ENCODE data around the gene SV2B. TPM values are rescaled to one million over a fixed set of nuclear protein-coding genes. Genes with fewer than 3 reads are reported as not detected.

SV2B gene
- total RNA-seq, 1 donor from 2014 or later: 0.05 TPM

DNA sequence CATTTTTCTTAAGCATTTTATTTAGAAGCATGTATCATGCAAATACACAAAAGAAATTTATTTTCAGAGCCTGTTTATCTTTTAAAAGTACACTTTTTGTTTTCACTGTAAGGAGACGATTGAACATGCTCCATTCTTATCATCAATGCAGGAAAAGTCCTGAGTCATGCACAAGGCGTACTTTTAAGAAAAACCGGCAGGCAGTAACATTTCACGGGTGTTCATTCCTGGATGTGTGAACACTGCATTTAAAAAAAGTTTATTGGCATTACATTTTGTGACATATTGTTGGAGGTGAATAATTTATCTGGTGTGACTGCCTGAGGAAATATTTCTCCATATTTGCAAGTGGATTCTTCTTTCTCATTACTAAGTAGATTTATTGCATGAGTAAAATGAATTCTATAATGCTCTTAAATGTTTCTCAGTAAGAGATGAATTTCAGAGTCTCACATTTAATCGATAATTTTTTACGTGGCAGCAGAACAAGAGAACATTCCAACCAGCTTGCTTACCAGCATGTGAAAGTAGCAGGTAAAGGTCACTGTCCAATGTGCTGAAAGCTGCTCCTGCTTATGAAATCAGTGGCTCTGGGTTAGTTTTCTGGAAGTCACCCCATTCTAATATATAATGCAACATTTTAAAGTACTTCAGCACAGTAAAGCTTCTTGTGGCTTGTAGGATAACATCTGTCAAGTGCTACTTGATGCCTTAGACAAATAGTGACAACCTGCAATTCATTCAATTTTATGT lies 87.0 kb downstream of the SV2B start:
- intact Hi-C loops (cut with micrococcal nuclease): no loop called here

DNA sequence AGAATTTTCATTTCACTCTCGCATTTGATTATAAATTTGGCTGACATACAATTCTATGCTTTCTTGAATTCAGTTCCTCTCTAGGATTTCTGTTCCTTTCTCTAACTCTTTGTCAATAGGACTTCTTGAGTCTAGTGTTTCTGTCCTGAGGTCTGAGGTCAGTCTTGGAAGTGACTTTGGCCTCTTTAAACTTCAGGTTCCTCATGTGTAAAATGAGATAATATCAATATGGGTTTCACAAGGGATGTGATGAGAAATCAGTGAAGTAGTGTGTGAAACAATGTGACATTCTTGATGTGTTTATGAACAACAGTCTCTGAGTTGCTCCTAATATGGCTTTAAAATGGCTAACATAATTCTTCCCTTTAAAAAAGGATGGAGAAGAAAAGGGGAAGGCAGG lies 92.2 kb downstream of the SV2B start:
- intact Hi-C loops (cut with micrococcal nuclease): no loop called here

DNA sequence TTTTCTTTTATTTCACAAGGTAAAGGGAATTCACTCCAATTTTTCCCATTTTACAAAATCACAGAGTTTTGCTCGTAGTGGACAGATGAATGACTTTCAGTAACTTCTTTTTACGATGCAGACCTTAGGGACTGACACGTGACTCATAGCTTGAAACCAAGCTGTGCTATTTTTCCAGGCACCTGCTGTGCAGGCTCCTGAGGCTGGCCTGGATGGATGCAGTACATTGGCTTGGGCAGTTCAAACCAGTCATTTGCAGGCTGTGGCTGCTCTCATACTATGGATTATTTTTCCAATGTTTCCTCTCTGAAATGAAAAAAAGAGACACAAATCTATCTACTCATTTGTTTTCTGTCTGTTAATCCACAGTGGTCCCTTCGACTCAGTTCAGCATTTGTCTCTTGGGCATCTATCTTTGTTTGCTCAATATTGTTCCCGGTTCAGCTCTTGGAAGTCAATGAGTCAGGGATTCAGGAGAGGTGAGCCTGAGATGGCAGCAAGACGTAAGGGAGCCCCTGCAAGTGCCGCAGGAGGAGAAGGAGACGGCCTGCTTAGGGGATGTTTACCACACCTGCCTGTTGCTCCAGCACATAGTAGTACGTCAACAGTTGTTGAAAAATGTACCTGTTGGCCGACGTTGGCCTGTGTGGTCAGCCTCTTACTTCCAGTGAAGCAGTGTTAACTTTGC lies 92.8 kb downstream of the SV2B start:
- intact Hi-C loops (cut with micrococcal nuclease): no loop called here

DNA sequence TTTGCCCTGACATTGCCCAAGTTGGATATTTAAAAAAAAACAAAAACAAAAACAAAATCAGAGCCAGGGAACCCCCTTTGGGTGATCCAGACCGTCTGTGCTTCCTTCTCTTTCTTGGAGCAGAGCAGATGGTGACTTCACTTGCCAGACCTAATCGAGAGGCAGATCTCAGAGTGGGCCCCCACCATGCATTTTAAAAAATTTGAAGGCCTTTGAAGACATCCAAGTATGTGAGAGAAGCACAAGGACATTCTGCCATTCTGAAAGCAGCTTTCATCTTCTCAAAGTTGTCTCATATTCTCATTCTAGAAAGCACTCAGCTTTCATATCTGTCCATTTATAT lies 93.3 kb downstream of the SV2B start:
- intact Hi-C loops (cut with micrococcal nuclease): no loop called here

DNA sequence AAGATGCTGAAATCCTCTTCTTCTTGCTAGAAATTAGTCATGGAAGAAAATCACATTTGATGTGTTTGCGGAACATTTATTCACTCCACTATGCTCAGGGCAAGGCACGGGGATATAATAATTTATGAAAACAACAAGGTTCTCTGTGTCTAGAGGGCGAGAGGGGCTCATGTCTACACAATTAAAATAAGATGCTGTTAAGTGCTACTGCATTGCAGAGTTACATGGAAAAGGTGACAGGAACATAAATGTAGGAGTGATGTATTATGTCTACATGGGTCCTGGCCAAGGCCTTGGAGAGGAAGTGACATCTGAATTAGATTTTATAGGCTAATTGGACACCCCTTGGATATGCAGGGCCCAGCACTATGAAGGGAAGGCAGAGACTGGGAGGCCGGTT lies 96.1 kb downstream of the SV2B start:
- intact Hi-C loops (cut with micrococcal nuclease): no loop called here

DNA sequence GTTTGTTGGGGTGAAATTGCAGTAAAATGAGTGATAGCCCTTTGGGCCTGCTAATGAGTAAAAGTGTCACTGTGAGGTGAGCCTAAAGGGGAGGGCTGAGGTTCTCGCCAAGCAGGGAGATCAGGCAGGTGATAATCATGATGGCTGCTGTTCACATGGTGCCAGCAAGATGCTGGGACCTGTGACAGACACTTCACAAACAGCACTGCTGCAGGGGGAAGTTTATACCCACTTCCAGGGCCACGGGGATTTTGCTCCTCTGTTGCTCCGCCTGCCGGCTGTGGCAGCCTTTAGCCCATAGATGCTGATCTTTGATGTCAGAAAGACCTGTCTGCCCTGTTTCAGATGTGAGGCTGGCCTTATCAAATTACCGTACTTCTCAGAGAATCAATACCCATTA lies 96.7 kb downstream of the SV2B start:
- intact Hi-C loops (cut with micrococcal nuclease): no loop called here

DNA sequence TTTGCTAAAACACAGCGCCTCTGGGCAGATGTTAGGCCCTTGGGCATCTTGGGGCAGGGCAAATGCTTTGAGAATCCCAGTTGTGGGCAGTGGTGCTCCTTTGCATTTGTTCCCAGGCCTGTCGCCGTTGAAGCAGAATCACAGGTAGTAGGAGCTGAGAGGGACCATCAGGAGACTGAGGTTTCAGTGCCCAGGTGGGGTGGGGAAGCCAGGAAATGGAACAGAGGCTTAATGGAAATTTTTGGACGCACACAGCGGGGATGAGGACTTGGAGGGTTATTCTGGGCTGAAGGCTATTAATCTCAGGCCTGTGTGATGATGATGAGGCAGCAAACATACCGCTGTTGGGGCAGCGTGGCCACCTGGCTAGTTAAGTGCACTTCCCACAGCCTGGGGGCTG lies 99.5 kb downstream of the SV2B start:
- intact Hi-C loops (cut with micrococcal nuclease): no loop called here

DNA sequence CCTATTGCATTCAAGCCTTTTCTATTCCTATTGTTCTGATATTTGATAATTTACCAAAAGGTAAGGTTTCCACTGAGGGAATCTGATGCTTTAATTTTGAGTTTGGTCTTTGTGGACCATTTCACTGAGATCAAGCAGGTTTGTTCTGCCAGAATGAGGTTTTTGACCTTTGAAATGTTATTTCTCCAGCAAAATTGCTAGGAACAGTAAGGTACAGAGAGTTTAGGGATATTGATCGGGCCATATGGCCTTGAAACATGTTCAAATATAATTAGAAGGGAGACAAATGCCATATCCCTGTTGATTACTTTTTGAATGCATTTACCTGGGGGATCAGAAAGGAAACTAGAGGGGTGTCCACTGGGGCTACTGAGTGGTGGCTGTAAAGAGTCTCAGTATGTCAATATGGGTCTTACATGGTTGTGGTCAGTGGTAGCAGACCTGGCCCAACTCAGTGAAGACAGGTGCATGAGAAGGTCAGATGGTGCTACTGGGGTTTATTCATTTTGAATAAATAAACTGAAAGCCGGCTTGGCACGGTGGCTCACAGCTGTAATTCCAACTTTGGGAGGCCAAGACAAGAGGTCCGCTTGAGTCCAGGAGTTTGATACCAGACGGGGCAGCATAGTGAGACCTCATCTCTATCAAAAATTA lies 100.2 kb downstream of the SV2B start:
- intact Hi-C loops (cut with micrococcal nuclease): no loop called here

DNA sequence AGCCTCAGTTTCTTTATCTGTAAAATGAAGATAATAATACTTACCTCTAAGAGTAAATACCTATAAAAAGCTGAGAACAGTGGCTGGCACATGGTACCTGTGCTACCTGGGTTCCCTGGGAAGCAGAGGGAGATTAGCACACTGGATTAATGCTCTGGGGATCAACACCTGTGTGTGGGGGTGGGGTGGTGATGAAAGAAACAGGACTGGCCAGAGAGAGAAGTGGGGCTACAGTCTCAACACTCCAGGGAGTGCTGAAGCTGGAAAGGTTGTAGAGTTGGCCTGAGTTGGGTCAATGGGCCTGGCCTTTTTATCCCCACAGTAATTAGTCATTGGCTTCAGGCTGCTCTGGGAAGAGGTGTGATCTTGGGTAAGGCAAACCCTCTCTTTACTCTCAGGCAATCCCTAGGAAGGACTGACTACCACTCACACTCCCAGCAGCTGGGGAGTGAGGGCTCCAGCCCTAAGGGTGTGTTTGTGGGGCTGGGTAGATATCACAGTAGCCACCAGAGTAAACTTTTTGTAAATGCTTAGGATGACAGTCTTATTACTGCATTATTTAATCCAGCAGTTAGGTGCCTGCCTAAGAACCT lies 102.5 kb downstream of the SV2B start:
- intact Hi-C loops (cut with micrococcal nuclease): no loop called here

DNA sequence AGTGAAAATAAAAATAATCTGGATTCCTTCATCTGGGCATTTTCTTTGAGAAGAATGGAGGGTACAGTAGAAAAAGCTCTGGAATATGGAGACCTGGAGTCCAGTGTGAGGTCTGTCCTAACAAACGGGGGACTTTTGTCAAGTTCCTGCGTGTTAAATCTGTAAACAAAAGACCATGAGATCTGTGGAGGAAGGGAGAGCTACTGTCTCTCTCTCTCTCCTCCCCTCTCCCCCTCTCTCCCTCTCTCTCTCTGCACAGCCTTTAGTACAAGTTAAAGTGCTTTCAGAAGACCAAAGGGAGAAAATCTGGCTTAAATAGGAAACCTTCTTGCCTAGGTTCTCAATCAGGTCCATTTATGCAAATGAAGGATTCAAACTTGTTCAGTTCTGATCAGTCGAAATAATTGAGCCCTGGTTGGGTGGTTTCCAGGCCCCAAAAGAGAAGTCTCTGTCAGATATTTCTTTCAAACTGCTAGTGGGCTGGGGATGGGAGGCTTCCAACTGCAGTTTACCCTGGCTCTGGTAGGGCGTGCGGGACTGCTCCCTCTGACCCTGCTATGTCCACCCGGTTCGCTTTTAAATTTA lies 103.7 kb downstream of the SV2B start:
- intact Hi-C loops (cut with micrococcal nuclease): no loop called here

DNA sequence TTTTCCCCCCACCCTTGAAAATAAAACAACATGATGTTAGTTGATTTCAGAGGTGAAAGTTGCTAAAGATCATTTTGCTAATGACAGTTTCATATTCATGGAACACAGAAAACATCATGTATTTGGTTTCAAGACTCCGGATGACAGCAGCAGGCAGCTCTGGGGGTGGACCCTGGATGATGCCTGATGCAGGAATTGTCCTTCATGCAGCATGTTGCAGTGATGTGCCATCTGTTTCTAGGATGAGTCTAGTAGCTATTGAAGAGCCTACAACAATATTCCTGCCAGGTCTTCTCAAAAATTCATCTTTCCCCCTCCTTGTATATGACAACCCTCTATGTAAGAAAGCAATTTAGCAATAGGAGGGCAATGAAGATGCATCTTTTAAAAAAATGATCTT lies 108.3 kb downstream of the SV2B start:
- intact Hi-C loops (cut with micrococcal nuclease): no loop called here

DNA sequence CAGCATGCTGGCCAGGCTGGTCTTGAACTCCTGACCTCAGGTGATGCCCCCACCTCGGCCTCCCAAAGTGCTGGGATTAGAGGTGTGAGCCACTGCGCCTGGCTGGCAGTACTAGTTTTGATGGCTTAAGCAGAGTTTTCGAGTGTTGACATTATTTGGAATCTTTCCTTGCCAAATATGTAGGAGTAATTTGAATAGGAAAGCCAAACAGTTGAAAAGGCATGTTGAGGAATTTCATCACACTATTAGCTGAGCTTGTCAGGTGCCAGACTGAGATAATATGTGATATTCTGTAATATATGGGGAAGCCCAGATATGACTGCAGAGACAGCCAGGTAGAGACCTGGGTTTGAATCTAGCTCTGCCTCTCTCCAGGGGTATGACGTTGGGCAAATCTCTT lies 109.3 kb downstream of the SV2B start:
- intact Hi-C loops (cut with micrococcal nuclease): no loop called here

DNA sequence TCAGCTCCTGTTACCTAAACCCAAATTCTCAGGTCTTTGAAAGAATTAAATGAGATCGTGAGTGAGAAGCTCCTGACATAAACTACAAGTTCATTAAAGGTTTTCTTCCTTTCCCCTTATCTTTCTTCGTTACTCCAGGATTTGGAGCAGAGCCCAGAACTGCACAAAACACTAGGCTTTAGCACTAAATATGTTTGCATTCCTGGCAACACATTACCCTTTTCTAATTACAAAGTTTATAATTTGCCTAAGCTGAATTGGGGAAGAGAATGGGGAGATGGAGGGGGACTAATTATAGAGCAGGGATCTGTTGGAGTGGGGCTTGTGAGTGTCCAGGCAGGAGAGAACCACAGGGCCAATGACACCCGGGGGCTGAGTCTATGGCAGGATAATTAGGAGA lies 109.7 kb downstream of the SV2B start:
- intact Hi-C loops (cut with micrococcal nuclease): no loop called here

DNA sequence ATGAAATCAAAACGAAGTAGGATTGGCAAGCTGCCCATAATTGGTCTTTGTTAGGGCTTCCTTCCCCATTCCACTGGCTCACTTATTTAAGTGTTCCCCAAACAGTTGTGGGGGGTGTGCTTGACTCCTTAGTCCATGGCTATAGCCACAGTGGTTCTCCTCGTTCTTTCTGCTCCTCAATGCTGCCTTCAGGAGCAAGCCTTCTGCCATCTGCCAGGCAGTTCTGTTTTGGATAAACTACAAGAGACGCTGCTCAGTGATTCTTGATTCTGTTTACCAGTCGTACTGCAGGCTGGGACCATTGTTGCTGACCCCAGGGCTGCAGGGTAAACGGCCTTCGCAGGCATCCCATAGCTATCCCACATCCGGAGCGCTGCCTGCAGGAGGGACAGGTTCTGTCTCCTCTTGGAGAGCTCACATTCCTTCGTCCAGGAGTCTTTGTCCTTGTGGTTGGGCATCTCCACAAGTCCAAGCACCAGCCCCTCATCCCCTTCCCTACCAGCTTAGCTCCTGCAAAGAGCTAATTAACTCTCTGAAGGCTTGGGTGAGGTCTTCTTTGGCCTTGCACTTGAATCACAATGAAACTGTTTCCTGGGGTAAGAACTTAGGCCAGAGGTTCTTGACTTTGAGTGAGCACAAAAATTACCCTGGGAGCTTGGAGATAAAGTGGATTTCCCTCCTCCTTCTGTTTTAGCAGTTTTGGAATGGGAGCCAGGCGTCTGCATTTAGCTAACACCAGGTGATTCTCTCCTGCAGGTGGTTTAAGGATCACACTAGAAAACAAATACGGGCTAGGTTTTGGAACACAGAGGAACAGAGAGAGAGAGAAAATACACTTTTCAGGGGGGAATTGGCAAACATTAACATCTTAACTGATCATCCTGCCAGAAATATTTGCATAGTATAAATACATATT lies 114.9 kb downstream of the SV2B start:
- intact Hi-C loops (cut with micrococcal nuclease): no loop called here

DNA sequence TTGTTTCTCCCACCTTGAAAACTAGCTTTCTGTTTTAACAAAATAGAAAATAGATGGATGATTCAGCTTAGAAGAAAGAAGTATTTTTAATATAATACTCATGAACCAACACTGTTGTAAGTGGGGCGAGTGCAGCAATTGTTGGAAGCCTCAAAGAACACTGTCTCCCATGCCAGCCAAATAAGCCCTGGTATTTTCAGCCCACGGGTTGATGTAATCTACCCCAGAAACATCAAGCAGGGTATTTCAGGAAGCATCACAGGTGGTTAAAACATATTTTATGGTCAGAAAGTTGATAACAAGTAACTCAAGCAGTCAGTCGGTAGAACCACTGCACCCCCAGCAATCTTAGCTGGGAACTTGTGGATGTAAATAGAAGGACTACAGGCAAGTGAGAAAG lies 115.9 kb downstream of the SV2B start:
- intact Hi-C loops (cut with micrococcal nuclease): no loop called here

DNA sequence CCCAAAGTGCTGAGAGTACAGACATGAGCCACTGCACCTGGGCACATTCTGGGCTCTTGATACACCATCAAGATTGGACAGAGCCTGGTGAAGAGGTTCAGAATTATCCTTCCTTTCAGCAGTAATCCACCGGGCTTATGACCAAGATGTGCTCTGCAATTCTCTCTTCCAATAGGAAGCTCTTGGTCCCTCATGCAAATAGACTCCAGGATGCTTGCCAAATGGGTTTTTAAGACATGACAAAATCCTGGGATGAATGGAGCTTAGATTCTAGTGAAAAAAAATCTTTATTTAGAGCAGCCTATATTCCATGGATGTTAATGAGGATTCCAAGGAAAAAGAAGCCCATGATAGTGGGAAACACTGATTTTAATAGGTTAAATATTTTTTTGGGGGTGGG lies 119.1 kb downstream of the SV2B start:
- intact Hi-C loops (cut with micrococcal nuclease): no loop called here

DNA sequence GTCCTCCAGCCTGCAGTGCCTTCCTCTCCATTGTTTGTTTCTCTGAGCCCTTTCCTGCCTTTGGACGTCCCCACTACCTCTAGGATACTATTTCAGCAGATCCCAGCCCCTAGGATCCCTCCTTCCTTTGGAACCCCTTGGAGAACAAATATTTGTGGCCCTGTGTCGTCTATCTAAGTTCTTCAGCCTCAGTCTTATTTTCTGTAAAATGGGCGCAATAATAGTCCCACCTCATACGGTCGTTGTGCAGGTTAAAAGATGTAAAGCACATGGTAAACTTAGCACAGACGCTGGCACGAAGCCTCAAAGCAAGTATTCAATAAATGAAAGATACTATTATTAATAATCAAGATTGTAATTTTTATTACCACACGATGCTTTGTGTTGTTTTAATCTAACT lies 122.0 kb downstream of the SV2B start:
- intact Hi-C loops (cut with micrococcal nuclease): no loop called here

DNA sequence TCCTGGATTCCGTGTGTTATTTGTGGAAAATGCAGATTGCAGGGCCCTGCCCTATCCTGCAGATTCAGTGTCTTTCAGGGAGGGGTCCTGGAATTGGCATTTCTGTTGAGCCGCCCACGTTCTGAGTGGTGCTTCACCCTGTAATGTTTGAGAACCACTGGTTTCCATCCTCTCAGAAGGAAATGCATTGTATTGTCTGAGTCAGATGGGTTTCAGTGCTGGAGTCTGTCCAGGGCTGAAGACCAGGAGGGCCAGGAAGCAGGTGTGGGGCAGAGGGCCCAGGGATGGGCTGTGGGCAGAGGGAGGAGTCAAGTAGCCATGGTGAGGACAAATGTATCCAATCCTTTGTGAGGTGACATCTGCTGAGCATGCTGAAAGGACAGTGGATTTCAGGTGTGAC lies 123.8 kb downstream of the SV2B start:
- intact Hi-C loops (cut with micrococcal nuclease): loop anchor here (2.0 kb wide), 1 partner anchor 169 kb away; no protein-coding TSS in a partner anchor

DNA sequence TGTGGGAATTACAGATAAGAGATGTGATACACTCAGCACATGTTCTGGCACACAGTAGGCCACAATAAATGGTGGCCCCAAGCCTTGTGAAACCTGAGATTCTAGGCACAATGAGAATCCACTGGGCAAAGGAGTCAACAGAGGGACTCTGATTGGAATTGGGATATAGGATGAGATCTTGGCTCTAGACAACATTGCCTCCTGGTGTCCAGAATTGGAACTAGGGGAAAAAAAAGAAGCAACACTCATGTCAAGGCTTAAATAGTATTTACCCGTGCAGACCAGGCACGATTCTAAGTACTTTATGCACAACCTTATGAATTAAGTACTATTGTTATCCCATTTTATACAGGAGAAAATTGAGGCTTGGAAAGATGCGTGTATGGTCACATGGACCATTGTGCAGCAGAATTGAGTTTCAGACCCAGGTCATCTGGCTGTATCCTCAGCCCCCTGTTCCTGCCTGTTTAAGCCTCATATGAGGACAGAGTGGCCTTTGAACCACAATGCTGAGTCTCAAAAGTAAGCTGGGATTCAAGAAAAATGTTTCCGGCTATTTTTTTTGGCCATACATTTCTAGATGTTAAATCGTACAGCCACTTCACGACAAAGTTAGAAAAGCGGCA lies 124.8 kb downstream of the SV2B start:
- intact Hi-C loops (cut with micrococcal nuclease): loop anchor here (2.0 kb wide), 1 partner anchor 170 kb away; no protein-coding TSS in a partner anchor

DNA sequence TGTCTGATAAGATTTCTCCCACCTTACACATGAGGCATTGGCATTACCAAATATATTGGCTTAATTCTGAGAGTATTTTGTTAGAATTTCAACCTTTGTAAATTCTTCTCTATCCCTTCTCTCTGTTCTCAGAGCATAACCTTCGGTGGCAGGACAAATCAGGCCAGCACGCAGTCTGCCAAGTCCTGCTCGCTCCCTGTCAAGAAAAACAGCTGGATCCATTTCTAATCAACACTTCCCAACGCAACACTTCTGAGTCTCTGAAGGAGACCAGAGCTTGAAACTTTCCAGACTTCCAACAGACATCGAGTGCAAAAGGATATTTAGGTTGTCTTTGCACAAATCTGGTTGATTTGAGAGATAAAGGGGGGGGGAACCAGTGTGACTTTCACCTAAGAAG lies 125.7 kb downstream of the SV2B start:
- intact Hi-C loops (cut with micrococcal nuclease): loop anchor here (2.0 kb wide), 1 partner anchor 171 kb away; no protein-coding TSS in a partner anchor
